Endothelial cell of umbilical vein (primary cell): Measurements from ENCODE around the gene GABRR3. TPM values are rescaled to one million over a fixed set of nuclear protein-coding genes. Genes with fewer than 3 reads are reported as not detected.

Experiments
- BruUV-seq: library from RNA; stranded (reverse); fragments of 400-500 nt; replicated peaks from 2 replicates; lab custom pipeline; 2021; lab: Mats Ljungman, UMichigan
- CTCF ChIA-PET: fragments of 300-600, 350-600 bp; sonication (Branson Sonifier 250); formaldehyde crosslinking; loops from one replicate; lab custom pipeline; 2021; ENCODE audit warnings: antibody characterized with exemption, inconsistent platforms; lab: Charles Lee
- POLR2A ChIA-PET: fragments of 300-600, 350-600 bp; sonication (Branson Sonifier 250); formaldehyde crosslinking; loops from one replicate; lab custom pipeline; 2021; ENCODE audit warnings: antibody characterized with exemption, inconsistent platforms; lab: Charles Lee
- DNase-seq: peaks from one replicate; pipeline ENCODE4 v3.0.0-alpha.2; 2011; ENCODE audit warnings: low read depth, low spot score
- FAIRE-seq: peaks from 2 replicates; lab custom pipeline; 2011; peaks lifted over from hg19 to GRCh38; lab: Jason Lieb, UNC
- H2AFZ ChIP-seq: 2 replicates; pipeline ENCODE4 v1.6.0; 2012; ENCODE audit warnings: low read depth, low read length, control low read depth, inconsistent platforms
- H3K27ac ChIP-seq: 2 replicates; pipeline ENCODE4 v1.5.1; 2011; ENCODE audit warnings: low read depth, mild to moderate bottlenecking, control low read depth, low read length, moderate library complexity; ENCODE audit not compliant: insufficient read depth
- H3K27me3 ChIP-seq, 2 experiments: 2 replicates each; pipeline versions ENCODE4 v1.6.0 to v1.6.1; 2011; ENCODE audit warnings: low read length in 2 of 2, mixed read lengths in 1 of 2; ENCODE audit not compliant: control insufficient read depth in 2 of 2, insufficient read depth in 2 of 2
- H3K36me3 ChIP-seq, 2 experiments: 2 replicates in 1 of 2; 3 replicates in 1 of 2; pipeline ENCODE4 v1.5.1; 2011; ENCODE audit warnings: low read length in 2 of 2, mild to moderate bottlenecking in 1 of 2, moderate library complexity in 1 of 2; ENCODE audit not compliant: control insufficient read depth in 2 of 2, insufficient read depth in 2 of 2; ENCODE audit errors: extremely low read depth in 1 of 2
- H3K4me1 ChIP-seq: 3 replicates; pipeline ENCODE4 v1.5.1; 2011; ENCODE audit warnings: mild to moderate bottlenecking, low read length; ENCODE audit not compliant: control insufficient read depth, insufficient read depth; ENCODE audit errors: extremely low read depth
- H3K4me2 ChIP-seq: 2 replicates; pipeline ENCODE4 v1.6.1; 2011; ENCODE audit warnings: low read length, control low read depth, mixed read lengths; ENCODE audit not compliant: insufficient read depth
- H3K4me3 ChIP-seq, 3 experiments: fragments of 200-600 bp in 1 of 3; sonication (generic), shearing (Covaris generic) in 1 of 3; replicated peaks in 1 of 3; 2 replicates each; pipeline ENCODE4 v1.5.1; 2011 to 2016; ENCODE audit warnings: control low read depth in 3 of 3, low read length in 3 of 3, mild to moderate bottlenecking in 2 of 3, inconsistent platforms in 1 of 3, low read depth in 1 of 3, moderate library complexity in 1 of 3; ENCODE audit not compliant: insufficient read depth in 1 of 3
- H3K79me2 ChIP-seq: 2 replicates; pipeline ENCODE4 v1.6.0; 2012; ENCODE audit warnings: low read length, inconsistent platforms; ENCODE audit not compliant: control insufficient read depth, insufficient read depth
- H3K9ac ChIP-seq: replicated peaks from 2 replicates; pipeline ENCODE3; 2011; ENCODE audit warnings: low read length, control low read depth; ENCODE audit not compliant: insufficient read depth; ENCODE audit errors: extremely low read depth
- H3K9me1 ChIP-seq: replicated peaks from 3 replicates; pipeline ENCODE4 v1.6.0; 2011; ENCODE audit warnings: mild to moderate bottlenecking, low read length; ENCODE audit not compliant: control insufficient read depth, insufficient read depth; ENCODE audit errors: extremely low read depth
- H3K9me3 ChIP-seq: replicated peaks from 2 replicates; pipeline ENCODE4 v1.5.1; 2012; ENCODE audit warnings: low read length, inconsistent platforms; ENCODE audit not compliant: control insufficient read depth, insufficient read depth
- H4K20me1 ChIP-seq: replicated peaks from 2 replicates; pipeline ENCODE3; 2011; ENCODE audit warnings: mild to moderate bottlenecking, low read length; ENCODE audit not compliant: control insufficient read depth, insufficient read depth; ENCODE audit errors: extremely low read depth
- EZH2 ChIP-seq: IDR thresholded peaks from 2 replicates; pipeline ENCODE4 v1.6.1; 2012; ENCODE audit warnings: borderline replicate concordance, low read depth, mild to moderate bottlenecking, moderate library complexity, low read length, inconsistent platforms; ENCODE audit not compliant: severe bottlenecking
- FOS ChIP-seq: IDR thresholded peaks from 2 replicates; pipeline ENCODE4 v1.6.1; 2011; ENCODE audit warnings: mild to moderate bottlenecking, low read length, moderate library complexity, borderline replicate concordance; ENCODE audit not compliant: insufficient read depth
- MYC ChIP-seq: IDR thresholded peaks from one replicate; pipeline ENCODE4 v1.6.1; 2011; ENCODE audit warnings: mild to moderate bottlenecking, low read depth, low read length
- POLR2A ChIP-seq: IDR thresholded peaks from 2 replicates; pipeline ENCODE4 v1.6.1; 2012; ENCODE audit warnings: low read depth, mild to moderate bottlenecking, control low read depth, low read length
- POLR2AphosphoS5 ChIP-seq: IDR thresholded peaks from 2 replicates; pipeline ENCODE4 v1.6.1; 2012; ENCODE audit warnings: low read depth, mild to moderate bottlenecking, control low read depth, low read length, moderate library complexity; ENCODE audit not compliant: insufficient read depth
- dilution Hi-C: fragments of 300-500 bp; cut with MboI; formaldehyde crosslinking; loops from one replicate; pipeline ENCODE4 v1.15.0; 2019; ENCODE audit warnings: low sequenced_read_pairs; ENCODE audit not compliant: extremely low pct_ligation_motif_present
- intact Hi-C: fragments of 100-400 bp; cut with micrococcal nuclease; formaldehyde crosslinking; loops from one replicate; pipeline ENCODE4 v1.10.0; 2022
- polyA plus RNA-seq, 4 experiments: library from polyadenylated mRNA; depleted of rRNA in 3 of 4; stranded (reverse) in 3 of 4; unstranded in 1 of 4; fragments of >200 nt; gene quantifications; 2 replicates each; pipeline versions ENCODE4 v1.2.1 to v1.2.3, GENCODE V29; 2011 to 2012; ENCODE audit warnings: missing spikeins in 1 of 4
- total RNA-seq: library from RNA; stranded (reverse); gene quantifications from 2 replicates; pipeline ENCODE4 v1.2.3, GENCODE V29; 2021
- TF ChIP-seq, protein P1 (sequence below): IDR thresholded peaks from 2 replicates; pipeline ENCODE4 v1.6.1; 2011; ENCODE audit not compliant: insufficient read depth, insufficient read length
- TF ChIP-seq, protein P2 (sequence below), 2 donors: IDR thresholded peaks; 1 replicate in 1 of 2; 2 replicates in 1 of 2; pipeline ENCODE4 v1.5.1; 2011; ENCODE audit warnings: low read length in 2 of 2, mild to moderate bottlenecking in 2 of 2, moderate library complexity in 2 of 2, control low read depth in 1 of 2, inconsistent platforms in 1 of 2, low read depth in 1 of 2; ENCODE audit not compliant: insufficient read depth in 1 of 2; ENCODE audit errors: extremely low read depth in 1 of 2

Gene GABRR3
- total and polyA plus RNA-seq, 2 donors (not counting 3 experiments of a cell fraction or from before 2014, with no cell fraction given): not detected

DNA sequence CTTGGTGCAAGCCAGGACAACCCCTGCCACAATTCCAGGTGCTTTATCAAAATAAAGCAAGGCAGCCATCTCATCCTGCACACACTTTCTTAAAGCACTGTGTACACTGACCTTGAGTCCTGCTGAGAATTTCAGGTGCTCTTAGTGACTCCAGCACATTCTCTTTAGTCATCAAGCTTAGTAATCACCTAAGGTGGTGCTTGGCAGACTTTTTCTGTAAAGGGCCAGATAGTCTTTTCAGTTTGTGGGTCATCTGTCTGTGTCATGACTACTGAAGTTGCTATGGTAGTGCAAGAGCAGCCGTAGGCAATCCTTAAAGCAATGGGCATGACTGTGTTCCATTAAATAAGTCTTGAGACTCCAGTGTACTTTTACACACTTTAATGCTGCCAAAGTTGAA, 99.3 kb downstream of the GABRR3 start:
- Histone ChIP-seq H3K4me3 (no peak overlapping the region), H3K27ac (no peak overlapping the region), H4K20me1 (no peaks in the 10 kb centered on the region), H3K27me3 (no peaks in the 10 kb centered on the region), H3K79me2 (no peaks in the 10 kb centered on the region), H3K4me1 (no peaks in the 10 kb centered on the region), H3K36me3 (peaks cover 0 to 7% of the 10 kb centered on the region in 2 experiments), H3K9ac (no peak overlapping the region), H2AFZ (no peak overlapping the region), H3K9me1 (no peaks in the 10 kb centered on the region), H3K9me3 (no peaks in the 10 kb centered on the region), H3K4me2 (no peak overlapping the region)
- no peak for TF ChIP-seq MYC
- TF ChIP-seq FOS: no peak
- no peak for TF ChIP-seq POLR2A
- TF ChIP-seq POLR2AphosphoS5: no peak
- no peak for TF ChIP-seq EZH2
- TF ChIP-seq, protein P1, sequence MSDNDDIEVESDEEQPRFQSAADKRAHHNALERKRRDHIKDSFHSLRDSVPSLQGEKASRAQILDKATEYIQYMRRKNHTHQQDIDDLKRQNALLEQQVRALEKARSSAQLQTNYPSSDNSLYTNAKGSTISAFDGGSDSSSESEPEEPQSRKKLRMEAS: no peak
- TF ChIP-seq, protein P2, sequence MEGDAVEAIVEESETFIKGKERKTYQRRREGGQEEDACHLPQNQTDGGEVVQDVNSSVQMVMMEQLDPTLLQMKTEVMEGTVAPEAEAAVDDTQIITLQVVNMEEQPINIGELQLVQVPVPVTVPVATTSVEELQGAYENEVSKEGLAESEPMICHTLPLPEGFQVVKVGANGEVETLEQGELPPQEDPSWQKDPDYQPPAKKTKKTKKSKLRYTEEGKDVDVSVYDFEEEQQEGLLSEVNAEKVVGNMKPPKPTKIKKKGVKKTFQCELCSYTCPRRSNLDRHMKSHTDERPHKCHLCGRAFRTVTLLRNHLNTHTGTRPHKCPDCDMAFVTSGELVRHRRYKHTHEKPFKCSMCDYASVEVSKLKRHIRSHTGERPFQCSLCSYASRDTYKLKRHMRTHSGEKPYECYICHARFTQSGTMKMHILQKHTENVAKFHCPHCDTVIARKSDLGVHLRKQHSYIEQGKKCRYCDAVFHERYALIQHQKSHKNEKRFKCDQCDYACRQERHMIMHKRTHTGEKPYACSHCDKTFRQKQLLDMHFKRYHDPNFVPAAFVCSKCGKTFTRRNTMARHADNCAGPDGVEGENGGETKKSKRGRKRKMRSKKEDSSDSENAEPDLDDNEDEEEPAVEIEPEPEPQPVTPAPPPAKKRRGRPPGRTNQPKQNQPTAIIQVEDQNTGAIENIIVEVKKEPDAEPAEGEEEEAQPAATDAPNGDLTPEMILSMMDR (IDR thresholded peaks at IDR 0.05; ENCODE audit: extremely low read depth in 1 of 2, insufficient read depth in 1 of 2, low read depth in 1 of 2, low read length in 2 of 2): no peak
- BruUV-seq: no TSS peak
- no peak for DNase-seq
- intact Hi-C loops: no loop called here
- no peak for FAIRE-seq
- POLR2A ChIA-PET: no interaction called here
- dilution Hi-C loops: no loop called here
- CTCF ChIA-PET: interaction anchor here (2.1 kb wide), 1 partner anchor 10 kb away, joined by 5 read pairs; no protein-coding TSS in a partner anchor

Other genes starting within 250 kb of the GABRR3 start
- gene CRYBG3, start 213.3 kb downstream of the GABRR3 start, total RNA-seq: 15.0 and 15.9 TPM in 2 replicates
- gene CRYBG3, start 213.3 kb downstream of the GABRR3 start, polyA plus RNA-seq: 2.4 and 2.8 TPM in 2 replicates
- gene RIOX2, start 62.9 kb downstream of the GABRR3 start, total RNA-seq: 24.5 and 30.5 TPM in 2 replicates
- 10.3 and 14.5 TPM in 2 replicates for gene RIOX2, start 62.9 kb downstream of the GABRR3 start, polyA plus RNA-seq
- gene OR5AC2, start 51.9 kb upstream of the GABRR3 start, total RNA-seq: not detected in 2 replicates
- gene OR5AC2, start 51.9 kb upstream of the GABRR3 start, polyA plus RNA-seq: not detected in 2 replicates
- gene OR5H1, start 95.4 kb upstream of the GABRR3 start, total RNA-seq: not detected in 2 replicates
- gene OR5H1, start 95.4 kb upstream of the GABRR3 start, polyA plus RNA-seq: not detected in 2 replicates
- 0.05 TPM in 1 of 2 replicates, not detected in the other for gene OR5H14, start 112.2 kb upstream of the GABRR3 start, total RNA-seq
- gene OR5H14, start 112.2 kb upstream of the GABRR3 start, polyA plus RNA-seq: not detected in 2 replicates
- not detected in 2 replicates for gene OR5H15, start 131.4 kb upstream of the GABRR3 start, total RNA-seq
- not detected in 2 replicates for gene OR5H15, start 131.4 kb upstream of the GABRR3 start, polyA plus RNA-seq
- not detected in 2 replicates for gene OR5H6, start 228.9 kb upstream of the GABRR3 start, total RNA-seq
- not detected in 2 replicates for gene OR5H6, start 228.9 kb upstream of the GABRR3 start, polyA plus RNA-seq
- not detected in 2 replicates for gene OR5H2, start 247.2 kb upstream of the GABRR3 start, total RNA-seq
- not detected in 2 replicates for gene OR5H2, start 247.2 kb upstream of the GABRR3 start, polyA plus RNA-seq